DMS114 treated with DMSO at 0.1 percent for 48 hours (cell line): ENCODE measurements around the gene SKIL.
A peak's percentile ranks its signal among the peaks of the same experiment; 100 is the strongest.
"Not testable (repeated sequence)": the region's sequence is repeated elsewhere in the genome, so short reads cannot be mapped to it uniquely, and the experiment has no call there.

Source experiments
- DNase-seq: peaks from one replicate; lab custom pipeline; 2025; ENCODE audit not compliant: unreplicated experiment; lab: John Stamatoyannopoulos, UW

Gene SKIL

GRCh38 chr3:170357176-170358041 is at the start of gene SKIL:
TSS of gene SKIL (plus strand) at chr3:170357715. CDS start at chr3:170360332, 2,617 bp downstream.
- DNase-seq: peak; percentile 88

DNA sequence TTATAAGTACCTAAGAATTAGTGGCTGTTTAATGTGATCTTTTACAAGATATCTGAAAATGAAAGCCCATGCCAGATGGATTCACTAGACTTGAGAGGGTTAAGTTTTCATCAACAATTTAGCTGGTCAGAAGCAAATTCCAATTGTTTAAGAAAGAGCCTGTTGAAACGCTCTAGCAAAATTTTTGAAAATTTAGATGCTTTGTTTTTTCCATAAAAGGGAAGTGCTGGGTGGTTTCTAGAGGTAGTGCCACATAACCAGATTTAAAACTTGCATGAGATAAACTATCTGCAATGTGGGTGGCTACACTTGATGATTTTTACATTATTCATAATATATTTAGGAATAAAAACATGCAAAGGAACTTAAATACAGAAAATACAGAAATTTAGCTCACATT is 48.5 kb upstream of the SKIL start:
- no peak for DNase-seq

DNA sequence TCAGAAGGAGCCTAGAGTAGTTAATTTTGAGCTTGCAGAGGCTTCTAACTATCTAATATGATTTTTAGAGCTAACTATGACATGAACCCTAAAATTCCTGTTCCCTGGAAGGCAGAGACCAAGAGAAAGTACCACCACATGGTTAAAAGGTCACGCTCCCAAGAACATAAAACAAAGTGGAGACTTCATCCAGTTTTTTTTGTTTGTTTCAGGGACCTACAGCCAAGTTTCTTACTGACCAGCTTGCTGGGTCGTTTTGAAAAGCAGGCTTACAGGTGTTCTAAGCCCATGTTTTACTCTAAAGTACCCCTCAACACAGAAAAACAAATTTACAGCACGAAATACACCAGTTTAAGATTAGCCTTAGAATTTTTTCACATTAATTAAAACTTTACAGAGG is 39.6 kb upstream of the SKIL start:
- no peak for DNase-seq

- no peak for DNase-seq
Observed at GRCh38 chr3:170320461-170321121, 36.9 kb upstream of the SKIL start.

DNA sequence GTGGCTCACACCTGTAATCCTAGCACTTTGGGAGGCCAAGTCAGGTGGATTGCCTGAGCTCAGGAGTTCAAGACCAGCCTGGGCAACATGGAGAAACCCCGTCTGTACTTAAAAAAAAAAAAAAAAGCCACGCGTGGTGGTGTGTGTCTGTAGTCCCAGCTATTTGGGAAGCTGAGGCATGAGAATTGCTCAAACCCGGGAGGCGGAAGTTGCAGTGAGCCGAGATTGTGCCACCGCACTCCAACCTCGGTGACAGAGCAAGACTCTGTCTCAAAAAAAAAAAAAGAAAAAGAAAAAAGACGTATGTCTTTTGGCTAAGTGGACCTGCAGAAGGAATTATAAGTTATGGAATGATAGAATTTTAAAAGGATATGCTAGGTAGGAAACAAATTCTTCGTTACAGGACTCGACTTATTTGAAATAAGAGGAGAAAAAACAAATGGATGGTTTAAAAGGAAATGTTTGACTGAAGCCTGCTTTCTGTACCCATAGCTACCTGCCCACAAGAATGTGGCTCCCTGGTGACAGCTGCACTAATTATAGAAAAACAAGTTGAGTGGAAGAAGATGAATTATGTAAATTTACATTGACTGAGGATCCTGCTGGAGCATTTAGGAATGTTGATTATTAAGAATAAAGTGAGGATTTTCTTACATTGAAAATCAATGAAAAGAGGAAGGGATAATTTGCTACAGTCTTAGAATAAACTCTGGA is 36.0 kb upstream of the SKIL start:
- DNase-seq: no peak

- DNase-seq: no peak
Observed at GRCh38 chr3:170322566-170323269, 34.8 kb upstream of the SKIL start.

DNA sequence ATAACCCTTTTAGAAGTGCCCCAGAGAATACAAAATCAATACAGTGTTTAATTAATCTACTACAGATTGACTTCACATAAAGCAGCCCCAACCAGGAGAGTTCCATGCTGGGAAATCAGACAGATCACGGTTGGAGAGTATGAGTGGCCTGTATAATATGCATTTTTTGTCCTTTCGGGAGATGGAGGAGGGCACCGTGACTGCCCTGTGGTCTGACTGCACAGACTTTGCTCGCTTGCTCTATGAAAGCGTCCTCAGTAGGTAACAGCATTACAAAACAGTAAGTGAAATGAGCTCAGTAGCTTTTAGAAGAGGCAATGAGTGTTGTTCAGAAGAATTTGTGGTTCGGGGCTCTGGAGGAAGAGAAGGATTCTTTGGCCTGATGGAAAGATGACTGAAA is 34.2 kb upstream of the SKIL start:
- no peak for DNase-seq

- no peak for DNase-seq
Observed at GRCh38 chr3:170324962-170325361, 32.6 kb upstream of the SKIL start.

- DNase-seq: no peak
Observed at GRCh38 chr3:170327040-170327808, 30.3 kb upstream of the SKIL start.

DNA sequence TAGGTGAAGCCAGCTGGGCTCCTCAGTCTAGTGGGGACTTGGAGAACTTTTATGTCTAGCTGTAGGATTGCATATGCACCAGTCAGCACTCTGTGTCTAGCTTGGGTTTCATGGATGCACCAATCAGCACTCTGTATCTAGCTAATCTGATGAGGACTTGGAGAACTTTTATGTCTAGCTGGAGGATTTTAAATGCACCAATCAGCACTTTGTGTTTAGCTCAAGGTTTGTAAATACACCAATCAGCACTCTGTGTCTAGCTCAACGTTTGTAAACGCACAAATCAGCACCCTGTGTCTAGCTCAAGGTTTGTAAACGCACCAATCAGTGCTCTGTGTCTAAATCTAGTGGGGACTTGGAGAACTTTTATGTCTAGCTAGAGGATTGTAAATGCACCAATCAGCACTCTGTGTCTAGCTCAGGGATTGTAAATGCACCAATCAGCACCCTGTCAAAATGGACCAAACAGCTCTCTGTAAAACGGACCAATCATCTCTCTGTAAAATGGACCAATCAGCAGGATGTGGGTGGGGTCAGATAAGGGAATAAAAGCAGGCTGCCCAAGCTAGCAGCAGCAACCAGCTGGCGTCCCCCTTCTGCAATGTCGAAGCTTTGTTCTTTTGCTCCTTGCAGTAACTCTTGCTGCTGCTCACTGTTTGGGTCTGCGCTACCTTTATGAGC is 29.5 kb upstream of the SKIL start:
- DNase-seq: not testable (repeated sequence)

DNA sequence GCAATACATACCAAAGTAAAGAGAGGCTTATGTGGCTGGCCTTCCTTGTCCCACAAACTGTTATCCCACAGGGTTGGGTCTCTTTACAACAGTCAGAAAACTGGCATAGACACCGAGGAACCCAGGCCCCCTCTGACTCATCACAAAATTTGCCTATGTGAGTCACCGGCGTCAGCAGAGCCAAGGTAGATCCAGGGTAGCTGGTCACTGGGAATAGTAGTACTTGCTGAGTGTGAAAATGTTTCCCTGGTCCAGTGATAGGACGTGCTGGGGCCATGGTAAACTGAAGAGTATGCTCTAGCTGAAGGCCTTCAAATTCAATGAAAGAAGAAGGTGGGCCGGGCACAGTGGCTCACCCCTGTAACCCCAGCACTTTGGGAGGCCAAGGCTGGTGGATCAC is 27.1 kb upstream of the SKIL start:
- no peak for DNase-seq

- no peak for DNase-seq
Observed at GRCh38 chr3:170331143-170331542, 26.4 kb upstream of the SKIL start.

DNA sequence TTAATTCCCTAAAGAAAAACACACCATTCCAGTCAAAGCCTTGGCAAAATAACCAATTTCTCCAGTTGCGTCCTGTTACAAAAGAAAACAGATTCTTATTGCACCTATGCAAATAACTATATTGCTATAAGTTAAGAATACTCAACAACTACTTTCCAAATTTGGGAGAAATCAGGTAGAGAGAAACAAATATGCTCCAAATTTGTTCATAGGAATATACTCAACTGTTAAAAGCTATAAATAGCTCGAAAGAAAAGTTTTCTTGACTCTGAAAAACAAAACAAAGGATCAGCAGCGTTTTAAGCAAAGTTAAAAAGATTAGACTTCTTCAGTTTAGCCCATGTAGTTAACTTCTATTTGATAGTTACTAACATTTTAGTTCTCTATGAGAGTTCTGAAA is 20.1 kb upstream of the SKIL start:
- no peak for DNase-seq

DNA sequence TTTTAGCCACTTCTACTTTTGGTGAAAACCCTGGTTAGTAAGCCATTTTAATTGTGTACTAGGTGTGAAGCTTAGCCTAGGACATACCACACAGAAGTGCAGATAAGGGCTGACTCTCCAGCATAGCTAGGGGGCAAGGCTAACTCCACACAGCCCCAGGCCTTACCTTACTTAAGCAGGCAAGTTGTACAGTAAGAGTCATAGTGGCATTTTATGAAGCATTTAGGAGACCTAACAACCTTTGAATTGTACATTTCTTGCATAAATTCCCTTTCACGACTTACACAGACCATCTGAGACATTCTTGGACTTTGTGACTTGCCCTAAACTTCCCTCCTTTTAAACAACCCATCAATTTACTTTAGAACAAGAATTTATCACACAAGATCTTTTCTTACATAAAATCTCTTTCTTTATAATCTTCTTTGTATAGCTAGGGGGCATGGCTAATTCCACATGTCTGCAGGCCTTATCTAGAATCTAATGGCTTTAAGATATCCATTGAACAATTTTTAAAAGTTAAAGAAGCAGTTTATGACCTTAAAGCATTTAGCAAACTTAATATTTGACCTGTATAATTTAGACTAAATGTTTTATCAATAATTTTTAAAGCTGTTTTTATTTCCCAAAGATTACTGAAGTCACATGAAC is 18.7 kb upstream of the SKIL start:
- no peak for DNase-seq

DNA sequence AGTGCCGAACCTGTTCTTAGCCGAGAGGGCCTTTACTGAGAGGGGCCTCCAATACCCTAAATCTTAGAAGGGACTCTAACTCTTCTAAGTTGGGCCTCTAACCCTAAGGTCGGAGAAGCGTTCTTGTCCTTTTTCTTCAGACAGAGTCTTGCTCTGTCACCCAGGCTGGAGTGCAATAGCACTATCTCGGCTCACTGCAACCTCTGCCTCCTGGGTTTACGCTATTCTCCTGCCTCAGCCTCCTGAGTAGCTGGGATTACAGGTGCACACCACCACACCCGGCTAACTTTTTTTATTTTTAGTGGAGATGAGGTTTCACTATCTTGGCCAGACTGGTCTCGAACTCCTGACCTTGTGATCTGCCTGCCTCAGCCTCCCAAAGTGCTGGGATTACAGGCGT is 15.2 kb upstream of the SKIL start:
- DNase-seq: not testable (repeated sequence)

- DNase-seq: not testable (repeated sequence)
Observed at GRCh38 chr3:170343859-170344258, 13.7 kb upstream of the SKIL start.

DNA sequence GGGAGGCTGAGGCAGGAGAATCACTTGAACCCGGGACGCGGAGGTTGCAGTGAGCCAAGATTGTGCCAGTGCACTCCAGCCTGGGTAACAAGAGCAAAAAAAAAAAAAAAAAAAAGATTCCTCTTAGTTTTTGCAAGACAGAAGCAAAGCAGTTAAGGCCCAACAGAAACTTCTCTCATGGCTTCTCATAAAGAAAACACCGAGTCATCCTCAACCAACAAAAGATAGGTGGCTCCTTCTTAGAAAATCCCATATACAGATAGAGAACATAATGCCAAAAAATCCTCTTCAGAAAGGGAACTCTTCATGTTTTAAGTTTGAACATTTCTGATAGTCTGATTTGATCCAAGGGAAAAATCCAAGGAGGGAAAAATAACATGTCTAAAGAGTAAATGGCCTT is 12.5 kb upstream of the SKIL start:
- DNase-seq: no peak

GRCh38 chr3:170346481-170347392 is 10.8 kb upstream of the SKIL start:
- no peak for DNase-seq
